Measurements from ENCODE around the gene NTM. TPM values are rescaled to one million over a fixed set of nuclear protein-coding genes. Genes with fewer than 3 reads are reported as not detected.

Gene NTM
- total and polyA plus RNA-seq, 2 of the 8 experiments (the other 6 are each of a cell fraction or from before 2014, with no cell fraction given) = 13.4 to 20.0 TPM

- Histone ChIP-seq H2BK12ac (ENCODE audit: low read depth, low read length) (no peak overlapping the region), H4K8ac (ENCODE audit: extremely low read depth, insufficient read depth, low read length) (no peak overlapping the region), H4K91ac (replicated peaks; ENCODE audit: insufficient read length, low read length) (no peak overlapping the region), H3K79me2 (ENCODE audit: control insufficient read depth in 1 of 2, insufficient read depth in 2 of 2, low read length in 2 of 2) (no peaks in the 10 kb centered on the region), H4K5ac (ENCODE audit: insufficient read length, low read depth, low read length) (no peak overlapping the region), H3K9ac (replicated peaks in 1 of 4; ENCODE audit: extremely low read depth in 1 of 4, low read depth in 3 of 4, low read length in 3 of 4) (no peak overlapping the region), H3K36me3 (ENCODE audit: control insufficient read depth in 2 of 4, insufficient read depth in 4 of 4, low read length in 3 of 4) (no peaks in the 10 kb centered on the region), H3K79me1 (ENCODE audit: low read depth, low read length) (no peaks in the 10 kb centered on the region), H3K56ac (replicated peaks; ENCODE audit: insufficient read length, low read depth, low read length) (no peak overlapping the region), H3K27me3 (replicated peaks in 1 of 4; ENCODE audit: control insufficient read depth in 3 of 4, extremely low read depth in 1 of 4, insufficient read depth in 3 of 4, low read length in 3 of 4) (no peaks in the 10 kb centered on the region; a peak in 1 of 7 replicates), H3K4ac (replicated peaks; ENCODE audit: insufficient read length, low read depth, low read length) (no peak overlapping the region), H3K9me3 (ENCODE audit: insufficient read depth in 2 of 2, low read depth in 1 of 2, low read length in 1 of 2) (no peaks in the 10 kb centered on the region), H3K4me2 (ENCODE audit: insufficient read depth in 1 of 2, low read depth in 2 of 2, low read length in 2 of 2) (no peak overlapping the region), H2BK120ac (replicated peaks; ENCODE audit: low read depth, low read length) (no peak overlapping the region), H3K18ac (ENCODE audit: extremely low read depth, low read length) (no peak overlapping the region), H2BK5ac (ENCODE audit: low read depth, low read length) (no peak overlapping the region), H2BK20ac (ENCODE audit: low read length) (no peak overlapping the region), H3K23ac (ENCODE audit: insufficient read length) (no peak overlapping the region), H3K4me3 (ENCODE audit: extremely low read depth in 1 of 4, insufficient read depth in 2 of 4, low read depth in 3 of 4, low read length in 4 of 4) (no peak overlapping the region), H3K27ac (ENCODE audit: low read depth, low read length) (no peak overlapping the region), H3K4me1 (replicated peaks in 1 of 4; ENCODE audit: control insufficient read depth in 3 of 4, insufficient read depth in 4 of 4, low read length in 3 of 4) (no peaks in the 10 kb centered on the region), H2BK15ac (ENCODE audit: low read length) (no peak overlapping the region), H2AK5ac (ENCODE audit: low read depth, low read length) (no peak overlapping the region), H4K20me1 (replicated peaks in 1 of 2; ENCODE audit: control insufficient read depth in 1 of 2, insufficient read depth in 2 of 2, low read length in 2 of 2) (no peaks in the 10 kb centered on the region), H2AFZ (ENCODE audit: low read length) (no peak overlapping the region), H3K14ac (ENCODE audit: insufficient read length) (no peak overlapping the region), H3K23me2 (ENCODE audit: low read depth, low read length) (no peaks in the 10 kb centered on the region)
- POLR2A ChIA-PET (ENCODE audit: partially characterized antibody) = interaction anchor here (0.6 kb wide), 1 partner anchor 137 kb away, joined by 3 read pairs; no protein-coding TSS in a partner anchor
- FAIRE-seq (no peak), DNase-seq (ENCODE audit: low read depth in 1 of 2, low spot score in 2 of 2) (no peak)
- 79% methylated on average over 3 of the region's 3 CpGs; no CpG with 5 or more reads in 1 of the 2 experiments for WGBS, 2 experiments (ENCODE audit: extremely low coverage in 1 of 2, insufficient coverage in 1 of 2, insufficient read length in 1 of 2, insufficient replicate concordance in 2 of 2, low coverage in 1 of 2, low lambda C conversion rate in 2 of 2, missing lambda C conversion rate in 1 of 2)
- CTCF ChIA-PET (ENCODE audit: partially characterized antibody) = interaction anchor here (1.1 to 1.8 kb wide), 3 partner anchors 8 to 76 kb away, joined by 3 to 5 read pairs (median 3); no protein-coding TSS in a partner anchor
- TF ChIP-seq USF2 (IDR thresholded peaks at IDR 0.05; ENCODE audit: low read length) (no peak), CBX8 (IDR thresholded peaks at IDR 0.05; ENCODE audit: borderline replicate concordance, low read depth, low read length) (no peak), SAP30 (IDR thresholded peaks at IDR 0.05; ENCODE audit: insufficient read depth, insufficient replicate concordance, low read length) (no peak)
Measured at GRCh38 chr11:131792243-131792642, 421.8 kb downstream of the NTM start.
